Measurements from ENCODE around the gene SEMA3E.

SEMA3E gene

DNA sequence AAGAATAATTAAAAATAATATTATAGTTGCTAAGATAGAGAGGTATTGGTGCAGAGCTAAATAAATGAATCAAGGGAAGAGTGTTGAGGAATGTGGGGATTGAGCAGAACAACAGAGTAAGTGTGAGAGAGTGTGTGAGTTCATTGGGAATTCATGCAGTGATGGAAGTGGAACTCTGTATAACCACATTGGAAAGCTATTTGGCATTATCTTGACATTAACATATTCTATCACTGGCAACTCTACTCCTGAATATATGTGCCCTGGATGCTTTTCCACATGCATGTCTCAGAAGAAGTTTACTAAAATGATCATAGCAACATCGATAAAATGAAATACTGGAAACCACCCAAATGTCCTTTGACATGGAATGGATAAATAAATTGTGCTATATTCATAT lies 164.1 kb downstream of the SEMA3E start:
- no peak for DNase-seq (ENCODE audit: low read depth)
- H3K4me3 ChIP-seq (ENCODE audit: low read depth, low read length) = no peak overlapping the region
- TF ChIP-seq, protein P1, sequence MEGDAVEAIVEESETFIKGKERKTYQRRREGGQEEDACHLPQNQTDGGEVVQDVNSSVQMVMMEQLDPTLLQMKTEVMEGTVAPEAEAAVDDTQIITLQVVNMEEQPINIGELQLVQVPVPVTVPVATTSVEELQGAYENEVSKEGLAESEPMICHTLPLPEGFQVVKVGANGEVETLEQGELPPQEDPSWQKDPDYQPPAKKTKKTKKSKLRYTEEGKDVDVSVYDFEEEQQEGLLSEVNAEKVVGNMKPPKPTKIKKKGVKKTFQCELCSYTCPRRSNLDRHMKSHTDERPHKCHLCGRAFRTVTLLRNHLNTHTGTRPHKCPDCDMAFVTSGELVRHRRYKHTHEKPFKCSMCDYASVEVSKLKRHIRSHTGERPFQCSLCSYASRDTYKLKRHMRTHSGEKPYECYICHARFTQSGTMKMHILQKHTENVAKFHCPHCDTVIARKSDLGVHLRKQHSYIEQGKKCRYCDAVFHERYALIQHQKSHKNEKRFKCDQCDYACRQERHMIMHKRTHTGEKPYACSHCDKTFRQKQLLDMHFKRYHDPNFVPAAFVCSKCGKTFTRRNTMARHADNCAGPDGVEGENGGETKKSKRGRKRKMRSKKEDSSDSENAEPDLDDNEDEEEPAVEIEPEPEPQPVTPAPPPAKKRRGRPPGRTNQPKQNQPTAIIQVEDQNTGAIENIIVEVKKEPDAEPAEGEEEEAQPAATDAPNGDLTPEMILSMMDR (IDR thresholded peaks at IDR 0.05; ENCODE audit: insufficient read depth, low read depth, low read length, missing control alignments) = no peak

DNA sequence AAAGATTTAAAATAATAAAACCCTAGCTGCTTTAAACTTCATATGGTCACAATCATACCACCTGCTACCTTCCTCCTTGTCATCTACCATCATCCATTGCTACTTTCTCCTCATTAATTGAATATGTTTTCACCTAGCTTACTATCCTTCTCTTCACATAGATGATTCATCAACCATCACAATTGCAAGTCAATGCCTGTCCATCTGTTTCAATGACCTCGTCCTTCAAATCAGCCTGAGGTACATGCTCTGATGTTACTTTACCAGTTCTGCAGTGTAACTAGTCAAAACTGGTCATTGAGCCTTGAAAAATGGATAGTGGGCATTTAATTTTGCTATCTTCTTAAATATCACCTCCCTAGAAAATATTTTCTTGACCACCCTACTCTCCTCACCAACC lies 164.7 kb downstream of the SEMA3E start:
- DNase-seq (ENCODE audit: low read depth) = no peak
- TF ChIP-seq, protein P1 (IDR thresholded peaks at IDR 0.05; ENCODE audit: insufficient read depth, low read depth, low read length, missing control alignments) = no peak
- no peak overlapping the region for H3K4me3 ChIP-seq (ENCODE audit: low read depth, low read length)

DNA sequence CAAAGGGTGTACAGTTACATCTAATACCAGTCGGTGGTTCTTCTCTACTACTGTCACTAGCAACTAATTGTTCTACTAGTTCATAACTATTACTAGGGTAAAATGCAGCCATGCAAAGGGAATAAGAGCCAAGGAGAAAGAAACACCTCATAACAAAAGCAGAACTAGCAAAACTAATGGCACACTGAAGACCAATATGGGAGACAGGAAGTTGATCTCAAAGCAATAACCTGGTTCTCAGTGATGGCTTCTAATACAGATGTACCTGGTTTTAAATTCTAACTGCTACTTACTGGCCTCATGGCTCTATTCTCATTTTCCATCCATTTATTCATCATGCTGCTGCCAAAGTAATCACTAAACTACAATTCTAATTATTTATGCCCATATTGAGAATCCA lies 170.3 kb downstream of the SEMA3E start:
- DNase-seq (ENCODE audit: low read depth) = no peak
- no peak overlapping the region for H3K4me3 ChIP-seq (ENCODE audit: low read depth, low read length)
- TF ChIP-seq, protein P1 (IDR thresholded peaks at IDR 0.05; ENCODE audit: insufficient read depth, low read depth, low read length, missing control alignments) = no peak

DNA sequence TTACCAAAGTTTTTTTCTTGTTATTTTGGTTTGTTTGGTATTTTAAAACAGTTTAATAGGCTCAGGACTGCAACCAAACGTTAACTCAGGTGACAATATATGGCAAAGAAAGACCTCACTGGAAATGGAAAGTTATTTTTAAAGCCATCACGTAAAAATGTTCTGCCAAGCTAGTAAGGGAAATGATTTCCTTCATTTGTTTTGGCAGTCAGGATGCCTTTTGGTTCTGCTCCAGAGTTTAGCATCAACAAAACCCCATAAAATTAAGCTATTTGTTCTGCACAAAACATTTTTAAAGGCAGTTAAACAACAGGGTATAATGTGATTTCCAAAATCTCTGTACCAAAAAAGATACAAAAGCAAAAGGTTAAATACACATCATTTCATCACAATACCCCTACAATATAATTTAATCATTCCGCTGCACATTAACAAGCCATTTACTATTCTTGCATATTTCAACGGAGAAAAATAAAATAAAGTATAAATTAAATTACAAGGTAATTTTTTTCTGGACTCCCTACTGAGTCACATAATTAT lies 172.4 kb downstream of the SEMA3E start:
- TF ChIP-seq, protein P1 (IDR thresholded peaks at IDR 0.05; ENCODE audit: insufficient read depth, low read depth, low read length, missing control alignments) = no peak
- DNase-seq (ENCODE audit: low read depth) = no peak
- H3K4me3 ChIP-seq (ENCODE audit: low read depth, low read length) = no peak overlapping the region

DNA sequence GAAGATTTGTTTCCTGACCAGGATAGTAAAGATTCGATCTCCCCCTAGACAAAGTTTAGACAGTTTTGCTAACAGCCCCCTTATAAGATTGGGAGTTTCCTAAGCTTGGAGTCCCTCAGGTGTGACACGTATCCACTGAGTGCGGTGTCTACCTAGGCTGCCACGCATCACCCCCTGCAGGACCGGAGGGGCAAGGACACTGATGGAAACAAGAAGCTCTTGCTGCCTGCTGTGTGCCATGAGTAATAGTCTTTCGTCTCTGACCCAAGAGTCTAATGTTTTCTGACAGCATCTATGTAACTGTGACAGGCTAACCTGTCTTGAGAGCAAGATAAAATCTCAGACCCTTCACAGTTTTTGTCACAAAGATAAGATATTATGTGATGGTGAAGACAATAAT lies 173.5 kb downstream of the SEMA3E start:
- DNase-seq (ENCODE audit: low read depth) = no peak
- TF ChIP-seq, protein P1 (IDR thresholded peaks at IDR 0.05; ENCODE audit: insufficient read depth, low read depth, low read length, missing control alignments) = no peak
- H3K4me3 ChIP-seq (ENCODE audit: low read depth, low read length) = no peak overlapping the region

DNA sequence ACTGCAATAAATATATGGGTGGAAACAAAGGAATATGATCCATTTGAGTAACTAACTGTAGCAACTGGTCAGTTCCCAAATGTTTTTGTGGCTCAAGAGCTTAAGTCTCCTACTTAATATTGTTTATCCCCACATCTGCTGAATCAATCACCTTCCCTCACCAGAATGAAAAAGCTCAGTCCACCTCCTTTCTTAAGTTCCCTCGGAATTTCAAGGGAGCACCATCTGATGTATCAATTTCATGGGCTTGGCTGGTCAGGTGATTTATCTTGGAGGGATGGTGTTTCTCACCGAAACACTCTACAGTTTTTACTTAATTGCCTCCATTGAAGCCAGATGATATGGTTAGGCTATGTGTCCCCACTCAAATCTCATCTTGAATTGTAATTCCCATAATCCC lies 176.6 kb downstream of the SEMA3E start:
- TF ChIP-seq, protein P1 (IDR thresholded peaks at IDR 0.05; ENCODE audit: insufficient read depth, low read depth, low read length, missing control alignments) = no peak
- DNase-seq (ENCODE audit: low read depth) = no peak
- no peak overlapping the region for H3K4me3 ChIP-seq (ENCODE audit: low read depth, low read length)

DNA sequence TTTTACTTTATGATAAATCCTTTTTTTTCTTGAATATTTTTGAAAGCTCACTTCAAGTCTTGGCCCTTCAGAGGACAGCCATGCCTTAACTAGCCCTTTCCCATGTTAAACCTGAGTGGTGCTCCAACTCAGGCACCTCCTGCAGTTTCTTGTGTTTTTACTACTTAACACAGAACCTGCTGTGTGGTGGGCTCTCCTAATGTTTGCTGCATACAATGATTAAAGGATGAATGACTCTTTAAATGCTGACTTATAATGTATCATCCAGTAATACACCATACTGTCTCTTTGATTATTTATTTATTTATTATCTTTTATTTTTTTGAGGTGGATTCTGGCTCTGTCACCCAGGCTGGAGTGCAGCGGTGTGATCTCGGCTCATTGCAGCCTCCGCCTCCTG lies 179.4 kb downstream of the SEMA3E start:
- H3K4me3 ChIP-seq (ENCODE audit: low read depth, low read length) = no peak overlapping the region
- TF ChIP-seq, protein P1 (IDR thresholded peaks at IDR 0.05; ENCODE audit: insufficient read depth, low read depth, low read length, missing control alignments) = no peak
- no peak for DNase-seq (ENCODE audit: low read depth)
